Pancreas (tissue), 10 donors: ENCODE results near the gene DET1. TPM values are rescaled to one million over a fixed set of nuclear protein-coding genes. Genes with fewer than 3 reads are reported as not detected.

ENCODE experiments used
- ATAC-seq, 4 donors: fragments of 200-7000 bp; cut with Tn5 transposase; one replicate each; pipeline versions ENCODE4 v1.8.0 to v1.9.1; 2020; ENCODE audit warnings: mild to moderate bottlenecking in 4 of 4, moderate library complexity in 4 of 4
- DNase-seq, 6 donors: peaks; one replicate each; pipeline ENCODE4 v3.0.0-alpha.2; 2020
- FAIRE-seq: peaks from 2 replicates; lab custom pipeline; 2012; peaks lifted over from hg19 to GRCh38; lab: Jason Lieb, UNC
- H3K27ac ChIP-seq, 4 donors: fragments of 200-600 bp; sonication (generic); 1 replicate in 3 of 4; 2 replicates in 1 of 4; pipeline versions ENCODE4 v1.5.0 to v1.8.0; 2020
- H3K27me3 ChIP-seq, 4 donors: fragments of 200-600 bp; one replicate each; pipeline ENCODE4 v1.8.0; 2021
- H3K36me3 ChIP-seq, 3 donors: fragments of 200-600 bp; sonication (generic) in 1 of 3; one replicate each; pipeline versions ENCODE4 v1.5.0 to v1.8.0; 2020 to 2021
- H3K4me1 ChIP-seq, 3 donors: fragments of 200-600 bp; one replicate each; pipeline ENCODE4 v1.8.0; 2021
- H3K4me3 ChIP-seq, 4 donors: fragments of 200-600 bp; sonication (generic) in 2 of 4; one replicate each; pipeline versions ENCODE4 v1.5.0 to v1.8.0; 2020 to 2021
- H3K9me3 ChIP-seq, 4 donors: fragments of 200-600 bp; one replicate each; pipeline ENCODE4 v1.8.0; 2021
- WGBS, 2 donors: extraction: QIAGEN DNeasy Blood & Tissue Kit; methylation state at CpG; one replicate each; pipeline ENCODE4 v1.1.7; 2013; 5-methylcytosine and 5-hydroxymethylcytosine counted together
- intact Hi-C, 3 donors: fragments of 100-400 bp; cut with DNase I; formaldehyde crosslinking; loops; one replicate each; pipeline versions ENCODE4 v1.11.1 to v1.14.2; 2022
- polyA plus RNA-seq, 2 donors: library from polyadenylated mRNA; stranded (reverse); fragments of 200-250 nt; gene quantifications; one replicate each; pipeline ENCODE4 v1.2.3, GENCODE V29; 2013
- total RNA-seq, 6 donors: library from RNA; stranded (reverse); fragmentation: NEBNext Ultra II Directional in 4 of 6; extraction: Animal tissue kit (Norgen Biotek cat#: 25700) in 4 of 6; gene quantifications; one replicate each; pipeline versions ENCODE4 v1.2.1 to v1.2.4, GENCODE V29; 2021 to 2023
- TF ChIP-seq, protein P1 (sequence below), 4 donors: fragments of 200-600 bp; sonication (generic) in 3 of 4; IDR thresholded peaks; one replicate each; pipeline versions ENCODE4 v1.5.0 to v1.8.0; 2021; ENCODE audit warnings: antibody characterized with exemption in 4 of 4
- donor health status: healthy with polysubstance abuse.
- donor health status: DM: no; HTN: no; CAD: no; lungs with moderate emphysema.
- donor health status: DM: no; HTN: no; CAD: no.
- donor health status: control.
- donor health status: control.
- donor health status: Bipolar disorder and iron deficiency.
- donor health status: DM: yes; HTN: yes; CAD: no.
- donor health status: DM: no; HTN: no; CAD: no.
- donor health status: DM: no; HTN: no; CAD: no.
- donor health status: DM: yes; HTN: yes; CAD: no.

Gene DET1
- total and polyA plus RNA-seq, 8 donors = 2.2 to 4.2 (median 3.0) TPM

DNA sequence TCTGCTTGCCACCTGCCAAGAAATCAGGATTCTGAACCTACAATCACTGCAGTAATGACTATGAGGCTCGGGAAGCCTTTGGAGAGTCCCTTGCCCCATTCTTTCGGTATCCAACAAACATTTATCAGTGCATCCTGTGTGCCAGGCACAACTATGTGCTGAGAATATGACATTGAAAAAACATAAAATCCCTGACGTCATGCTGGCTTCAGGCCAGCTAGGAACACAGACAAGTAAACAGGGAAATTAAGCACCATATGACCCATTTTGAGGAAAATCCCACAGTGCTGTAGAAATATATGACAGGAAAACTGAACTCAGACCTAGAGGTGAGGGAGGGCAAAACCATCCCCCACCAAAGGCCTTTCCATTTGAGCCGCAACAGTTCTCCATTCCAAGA, 34.1 kb upstream of the DET1 start:
- WGBS, 2 donors = 40 to 43% methylated on average over 4 of the region's 4 CpGs
- no peaks in the 10 kb centered on the region for H3K9me3 ChIP-seq
- ATAC-seq (peak in 2 of 4 donors; percentile 32 to 38), DNase-seq (no peak), FAIRE-seq (no peak)
- intact Hi-C loops = no loop called here
- TF ChIP-seq, protein P1, sequence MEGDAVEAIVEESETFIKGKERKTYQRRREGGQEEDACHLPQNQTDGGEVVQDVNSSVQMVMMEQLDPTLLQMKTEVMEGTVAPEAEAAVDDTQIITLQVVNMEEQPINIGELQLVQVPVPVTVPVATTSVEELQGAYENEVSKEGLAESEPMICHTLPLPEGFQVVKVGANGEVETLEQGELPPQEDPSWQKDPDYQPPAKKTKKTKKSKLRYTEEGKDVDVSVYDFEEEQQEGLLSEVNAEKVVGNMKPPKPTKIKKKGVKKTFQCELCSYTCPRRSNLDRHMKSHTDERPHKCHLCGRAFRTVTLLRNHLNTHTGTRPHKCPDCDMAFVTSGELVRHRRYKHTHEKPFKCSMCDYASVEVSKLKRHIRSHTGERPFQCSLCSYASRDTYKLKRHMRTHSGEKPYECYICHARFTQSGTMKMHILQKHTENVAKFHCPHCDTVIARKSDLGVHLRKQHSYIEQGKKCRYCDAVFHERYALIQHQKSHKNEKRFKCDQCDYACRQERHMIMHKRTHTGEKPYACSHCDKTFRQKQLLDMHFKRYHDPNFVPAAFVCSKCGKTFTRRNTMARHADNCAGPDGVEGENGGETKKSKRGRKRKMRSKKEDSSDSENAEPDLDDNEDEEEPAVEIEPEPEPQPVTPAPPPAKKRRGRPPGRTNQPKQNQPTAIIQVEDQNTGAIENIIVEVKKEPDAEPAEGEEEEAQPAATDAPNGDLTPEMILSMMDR (IDR thresholded peaks at IDR 0.05) = no peak
- H3K27me3 ChIP-seq = no peaks in the 10 kb centered on the region
- no peaks in the 10 kb centered on the region for H3K4me1 ChIP-seq
- no peak overlapping the region for H3K4me3 ChIP-seq
- no peaks in the 10 kb centered on the region for H3K36me3 ChIP-seq
- H3K27ac ChIP-seq = no peak overlapping the region

DNA sequence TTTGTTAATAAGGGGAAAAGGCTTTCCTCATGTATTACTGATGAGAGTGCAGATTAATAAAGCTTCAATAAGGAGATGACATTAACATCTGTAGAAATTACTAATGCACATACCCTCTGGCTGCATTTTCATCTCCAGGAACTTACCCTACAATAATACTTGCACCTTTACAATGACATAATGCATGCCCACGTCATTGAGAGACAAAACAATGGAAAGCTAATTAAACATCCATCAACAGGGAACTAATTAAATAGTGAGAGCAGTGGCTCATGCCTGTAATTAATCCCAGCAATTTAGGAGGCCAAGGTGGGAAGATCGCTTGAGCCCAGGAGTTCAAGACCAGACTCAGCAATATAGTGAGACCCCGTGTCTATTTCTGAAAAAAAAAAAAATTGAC, 32.8 kb upstream of the DET1 start:
- ATAC-seq (no peak), DNase-seq (no peak), FAIRE-seq (no peak)
- H3K4me1 ChIP-seq = no peaks in the 10 kb centered on the region
- no peaks in the 10 kb centered on the region for H3K27me3 ChIP-seq
- no peak overlapping the region for H3K4me3 ChIP-seq
- no peak overlapping the region for H3K27ac ChIP-seq
- intact Hi-C loops = no loop called here
- no peaks in the 10 kb centered on the region for H3K9me3 ChIP-seq
- no peaks in the 10 kb centered on the region for H3K36me3 ChIP-seq
- 56 to 67% methylated on average over 3 of the region's 3 CpGs for WGBS, 2 donors
- TF ChIP-seq, protein P1 (IDR thresholded peaks at IDR 0.05) = no peak

- WGBS, 2 donors = 31 to 37% methylated on average over 7 of the region's 7 CpGs
- DNase-seq (no peak), ATAC-seq (peak in 2 of 4 donors; percentile 36 to 42), FAIRE-seq (no peak)
- TF ChIP-seq, protein P1 (IDR thresholded peaks at IDR 0.05) = no peak
- Histone ChIP-seq H3K9me3 (no peaks in the 10 kb centered on the region), H3K4me1 (no peaks in the 10 kb centered on the region), H3K27me3 (no peaks in the 10 kb centered on the region), H3K4me3 (no peak overlapping the region), H3K27ac (no peak overlapping the region), H3K36me3 (no peaks in the 10 kb centered on the region)
- intact Hi-C loops = no loop called here
Observed at GRCh38 chr15:88574655-88575054, 28.2 kb upstream of the DET1 start.

- no peak for FAIRE-seq
Observed at GRCh38 chr15:88574077-88574476, 27.6 kb upstream of the DET1 start.

DNA sequence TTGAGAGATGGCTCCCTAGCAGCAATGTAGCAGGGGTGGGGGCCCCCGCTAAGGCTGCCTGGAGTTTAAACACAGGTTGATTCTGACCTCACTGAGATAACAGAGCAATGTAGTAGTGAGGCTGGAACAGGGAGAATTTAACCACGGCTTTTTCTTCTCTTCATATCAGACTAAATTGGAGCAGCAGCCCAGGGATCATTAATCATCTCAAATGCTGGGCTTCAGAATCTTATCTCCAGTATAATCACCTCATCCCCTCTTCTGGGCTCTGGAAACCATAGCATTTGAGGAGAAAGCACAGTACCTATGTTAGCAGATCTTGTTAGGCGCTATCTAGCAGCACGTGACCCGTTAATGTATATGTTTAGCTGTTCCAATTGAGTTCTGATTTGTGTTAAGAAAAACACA, 25.4 kb upstream of the DET1 start:
- WGBS, 2 donors = 28 to 39% methylated on average over 5 of the region's 5 CpGs
- Histone ChIP-seq H3K27ac (no peak overlapping the region), H3K9me3 (no peaks in the 10 kb centered on the region), H3K36me3 (no peaks in the 10 kb centered on the region), H3K4me3 (no peak overlapping the region), H3K27me3 (no peaks in the 10 kb centered on the region), H3K4me1 (no peaks in the 10 kb centered on the region)
- ATAC-seq = peak in 2 of 4 donors; percentile 64 to 65
- intact Hi-C loops = no loop called here
- DNase-seq = no peak
- TF ChIP-seq, protein P1 (IDR thresholded peaks at IDR 0.05) = no peak
- no peak for FAIRE-seq

More at GRCh38 chr15:88574077-88574476, 27.6 kb upstream of the DET1 start:
- DNase-seq = no peak
- intact Hi-C loops = no loop called here
- H3K4me1 ChIP-seq = no peaks in the 10 kb centered on the region
- no peak for ATAC-seq
- no peaks in the 10 kb centered on the region for H3K9me3 ChIP-seq
- no peaks in the 10 kb centered on the region for H3K36me3 ChIP-seq
- H3K27me3 ChIP-seq = no peaks in the 10 kb centered on the region
- TF ChIP-seq, protein P1 (IDR thresholded peaks at IDR 0.05) = no peak
- no peak overlapping the region for H3K27ac ChIP-seq
- H3K4me3 ChIP-seq = no peak overlapping the region
- WGBS, 2 donors = 37 to 48% methylated on average over 1 of the region's 1 CpG
